Smooth muscle cell (in vitro differentiated cells): ENCODE measurements around the gene ZBTB16. TPM values are rescaled to one million over a fixed set of nuclear protein-coding genes. Genes with fewer than 3 reads are reported as not detected.

Experiments
- DNase-seq: peaks from one replicate; lab custom pipeline; 2025; ENCODE audit not compliant: unreplicated experiment; lab: John Stamatoyannopoulos, UW
- H2AFZ ChIP-seq: fragments of 200-600 bp; sonication (generic); 2 replicates; pipeline ENCODE4 v1.6.0; 2016; ENCODE audit warnings: antibody characterized with exemption, low read depth, mild to moderate bottlenecking
- H3F3A ChIP-seq: fragments of 200-600 bp; sonication (generic); 2 replicates; pipeline ENCODE4 v1.6.0; 2017; ENCODE audit warnings: antibody characterized with exemption, low read depth
- H3K27ac ChIP-seq: fragments of 200-600 bp; sonication (generic); 2 replicates; pipeline ENCODE4 v1.5.1; 2016; ENCODE audit warnings: low read depth, mild to moderate bottlenecking
- H3K27me3 ChIP-seq: fragments of 200-600 bp; sonication (generic); 2 replicates; pipeline ENCODE4 v1.6.1; 2016; ENCODE audit warnings: low read depth, mild to moderate bottlenecking
- H3K36me3 ChIP-seq: fragments of 200-600 bp; sonication (generic); 2 replicates; pipeline ENCODE4 v1.5.1; 2016; ENCODE audit warnings: low read depth
- H3K4me1 ChIP-seq: fragments of 200-600 bp; sonication (generic); 2 replicates; pipeline ENCODE4 v1.5.1; 2016; ENCODE audit warnings: low read depth
- H3K4me2 ChIP-seq: fragments of 200-600 bp; sonication (generic); 2 replicates; pipeline ENCODE4 v1.6.0; 2016; ENCODE audit warnings: mild to moderate bottlenecking
- H3K4me3 ChIP-seq: fragments of 200-600 bp; sonication (generic); 2 replicates; pipeline ENCODE4 v1.5.1; 2016; ENCODE audit warnings: mild to moderate bottlenecking
- H3K79me2 ChIP-seq: fragments of 200-600 bp; sonication (generic); 2 replicates; pipeline ENCODE4 v1.6.0; 2016; ENCODE audit warnings: low read depth, mild to moderate bottlenecking
- H3K9ac ChIP-seq: fragments of 200-600 bp; sonication (generic); 2 replicates; pipeline ENCODE4 v1.6.0; 2016; ENCODE audit warnings: low read depth
- H3K9me3 ChIP-seq: fragments of 200-600 bp; sonication (generic); replicated peaks from 2 replicates; pipeline ENCODE4 v1.5.1; 2016; ENCODE audit warnings: low read depth
- H4K20me1 ChIP-seq: fragments of 200-600 bp; sonication (generic); 2 replicates; pipeline ENCODE4 v1.6.0; 2016; ENCODE audit warnings: low read depth
- WGBS: methylation state at CpG from one replicate; pipeline ENCODE4 v1.1.7; 2016; ENCODE audit warnings: low lambda C conversion rate; 5-methylcytosine and 5-hydroxymethylcytosine counted together
- polyA plus RNA-seq: library from polyadenylated mRNA; unstranded; fragments of >200 nt; fragmentation: Nextera tagmentation; extraction: Ambion mirVana; gene quantifications from 2 replicates; pipeline ENCODE4 v1.2.1, GENCODE V29; 2016
- total RNA-seq: library from RNA; depleted of rRNA; stranded (reverse); fragments of >200 nt; gene quantifications from 2 replicates; pipeline ENCODE4 v1.2.3, GENCODE V29; 2014
- TF ChIP-seq, protein P1 (sequence below): fragments of 200-600 bp; sonication (generic); IDR thresholded peaks from 2 replicates; pipeline ENCODE4 v1.5.1; 2017; ENCODE audit warnings: borderline replicate concordance, mild to moderate bottlenecking, antibody characterized with exemption; ENCODE audit not compliant: insufficient read depth, poor library complexity, severe bottlenecking

The ZBTB16 gene
- total and polyA plus RNA-seq, 2 experiments from 2014 or later = not detected

DNA sequence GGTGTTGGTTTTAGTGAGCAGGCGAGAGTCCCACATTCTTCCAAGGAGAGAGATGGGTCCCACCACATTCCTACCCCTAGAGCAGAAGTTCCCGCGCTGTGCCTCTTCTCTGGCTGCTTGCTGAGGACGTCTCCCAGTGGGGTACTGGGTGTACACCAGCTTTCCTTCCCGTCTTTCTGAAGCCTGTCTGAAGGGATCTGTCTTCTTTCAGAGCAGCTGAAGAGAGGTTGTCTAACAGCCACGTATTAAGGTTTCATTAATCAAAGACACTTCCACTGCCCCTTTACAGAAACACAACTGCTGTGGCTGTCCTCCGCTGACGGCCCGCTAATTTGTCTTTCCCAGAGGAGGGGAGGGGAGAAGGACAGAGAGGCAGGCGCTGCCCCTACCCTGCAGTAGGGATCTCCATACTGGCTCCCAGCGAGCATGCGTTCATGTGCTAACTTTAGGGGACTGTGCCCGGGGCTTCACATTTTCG lies 56.0 kb downstream of the ZBTB16 start:
- Histone ChIP-seq H3K4me2 (no peak overlapping the region), H3K4me1 (peaks cover 21% of the 10 kb centered on the region), H3K4me3 (no peak overlapping the region), H3F3A (no peaks in the 10 kb centered on the region), H3K9ac (no peak overlapping the region), H3K27ac (no peak overlapping the region), H2AFZ (no peak overlapping the region), H3K27me3 (peaks cover 54% of the 10 kb centered on the region), H3K36me3 (no peaks in the 10 kb centered on the region), H3K9me3 (no peaks in the 10 kb centered on the region), H4K20me1 (no peaks in the 10 kb centered on the region), H3K79me2 (no peaks in the 10 kb centered on the region)
- DNase-seq = no peak
- 66% methylated on average over 14 of the region's 14 CpGs for WGBS
- TF ChIP-seq, protein P1, sequence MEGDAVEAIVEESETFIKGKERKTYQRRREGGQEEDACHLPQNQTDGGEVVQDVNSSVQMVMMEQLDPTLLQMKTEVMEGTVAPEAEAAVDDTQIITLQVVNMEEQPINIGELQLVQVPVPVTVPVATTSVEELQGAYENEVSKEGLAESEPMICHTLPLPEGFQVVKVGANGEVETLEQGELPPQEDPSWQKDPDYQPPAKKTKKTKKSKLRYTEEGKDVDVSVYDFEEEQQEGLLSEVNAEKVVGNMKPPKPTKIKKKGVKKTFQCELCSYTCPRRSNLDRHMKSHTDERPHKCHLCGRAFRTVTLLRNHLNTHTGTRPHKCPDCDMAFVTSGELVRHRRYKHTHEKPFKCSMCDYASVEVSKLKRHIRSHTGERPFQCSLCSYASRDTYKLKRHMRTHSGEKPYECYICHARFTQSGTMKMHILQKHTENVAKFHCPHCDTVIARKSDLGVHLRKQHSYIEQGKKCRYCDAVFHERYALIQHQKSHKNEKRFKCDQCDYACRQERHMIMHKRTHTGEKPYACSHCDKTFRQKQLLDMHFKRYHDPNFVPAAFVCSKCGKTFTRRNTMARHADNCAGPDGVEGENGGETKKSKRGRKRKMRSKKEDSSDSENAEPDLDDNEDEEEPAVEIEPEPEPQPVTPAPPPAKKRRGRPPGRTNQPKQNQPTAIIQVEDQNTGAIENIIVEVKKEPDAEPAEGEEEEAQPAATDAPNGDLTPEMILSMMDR = no peak

DNA sequence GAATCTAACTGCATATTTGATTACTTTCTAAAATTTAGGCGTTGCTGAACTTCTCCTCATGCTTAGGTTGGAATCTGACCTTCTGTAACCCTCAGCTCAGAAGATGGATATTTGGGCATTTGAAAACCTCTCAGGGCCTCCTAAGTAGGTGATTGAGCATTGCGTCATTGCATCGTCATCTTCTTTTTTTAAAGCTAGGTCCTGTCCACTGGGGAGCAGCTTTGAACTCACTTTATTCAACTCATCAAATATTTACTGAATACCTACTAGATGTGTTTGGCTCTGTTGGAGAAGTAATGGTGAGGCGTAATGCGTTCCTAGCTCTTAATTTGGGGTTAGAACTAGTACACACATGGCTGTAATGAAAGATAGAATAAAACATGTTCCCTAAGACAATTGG lies 56.8 kb downstream of the ZBTB16 start:
- 98% methylated on average over 5 of the region's 5 CpGs for WGBS
- Histone ChIP-seq H3K36me3 (no peaks in the 10 kb centered on the region), H3K27ac (no peak overlapping the region), H3K4me2 (no peak overlapping the region), H3K9ac (no peak overlapping the region), H3K4me3 (no peak overlapping the region), H3K4me1 (peaks cover 13% of the 10 kb centered on the region), H2AFZ (no peak overlapping the region), H4K20me1 (no peaks in the 10 kb centered on the region), H3K27me3 (peaks cover 58% of the 10 kb centered on the region), H3K9me3 (no peaks in the 10 kb centered on the region), H3K79me2 (no peaks in the 10 kb centered on the region), H3F3A (no peaks in the 10 kb centered on the region)
- DNase-seq = no peak
- TF ChIP-seq, protein P1 = no peak

DNA sequence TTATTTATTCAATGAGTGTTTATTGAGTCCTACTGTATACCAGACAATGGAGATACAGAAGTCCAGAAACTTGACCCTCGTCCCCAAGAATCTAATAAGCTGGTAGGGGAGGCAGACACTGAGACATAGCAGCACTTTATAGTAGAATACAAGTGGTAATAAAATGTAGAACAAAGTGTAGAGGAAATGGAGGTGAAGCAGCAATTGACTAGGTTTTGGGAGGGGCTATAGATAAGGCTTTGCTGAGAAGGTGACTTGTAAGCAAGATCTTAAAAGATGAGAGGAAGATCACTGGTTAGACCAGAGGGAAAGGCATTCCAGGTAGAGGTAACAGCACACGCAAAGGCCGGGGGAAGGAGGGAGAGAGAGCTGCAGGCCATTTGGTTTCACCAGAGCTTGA lies 57.3 kb downstream of the ZBTB16 start:
- Histone ChIP-seq H3K4me1 (peaks cover 8% of the 10 kb centered on the region), H3K27me3 (peaks cover 63% of the 10 kb centered on the region), H3F3A (no peaks in the 10 kb centered on the region), H2AFZ (no peak overlapping the region), H3K9me3 (no peaks in the 10 kb centered on the region), H3K79me2 (no peaks in the 10 kb centered on the region), H3K36me3 (no peaks in the 10 kb centered on the region), H3K4me2 (no peak overlapping the region), H4K20me1 (no peaks in the 10 kb centered on the region), H3K27ac (no peak overlapping the region), H3K9ac (no peak overlapping the region), H3K4me3 (no peak overlapping the region)
- 92% methylated on average over 3 of the region's 3 CpGs for WGBS
- DNase-seq = no peak
- TF ChIP-seq, protein P1 = no peak

DNA sequence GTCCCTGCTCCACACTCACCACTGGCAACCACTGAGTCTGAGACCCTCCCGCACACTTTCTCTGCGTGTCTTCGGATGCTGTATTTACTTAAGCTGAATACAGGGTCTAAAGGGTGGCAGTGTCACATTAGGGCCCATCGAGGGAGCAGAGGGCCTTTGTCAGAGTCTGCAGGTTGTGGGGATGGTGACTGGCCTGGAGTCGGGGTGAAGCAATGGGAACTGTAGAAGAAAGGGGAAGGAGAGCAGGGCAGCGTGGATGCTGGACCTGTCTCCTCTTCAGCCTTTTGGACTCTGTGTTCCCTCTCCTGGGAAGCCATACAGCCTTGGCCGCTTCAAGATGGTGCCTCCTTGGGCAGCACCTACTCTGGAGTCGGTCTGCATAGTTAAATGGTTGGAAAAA lies 61.1 kb downstream of the ZBTB16 start:
- Histone ChIP-seq H3K79me2 (no peaks in the 10 kb centered on the region), H3K4me3 (no peak overlapping the region), H3K36me3 (no peaks in the 10 kb centered on the region), H3K27ac (no peak overlapping the region), H4K20me1 (no peaks in the 10 kb centered on the region), H3F3A (no peaks in the 10 kb centered on the region), H3K9me3 (no peaks in the 10 kb centered on the region), H3K27me3 (peaks cover 46% of the 10 kb centered on the region), H3K4me1 (peaks cover 5% of the 10 kb centered on the region), H2AFZ (no peak overlapping the region), H3K4me2 (no peak overlapping the region), H3K9ac (no peak overlapping the region)
- no peak for DNase-seq
- TF ChIP-seq, protein P1 = no peak
- WGBS = 95% methylated on average over 8 of the region's 8 CpGs
